Esophagus muscularis mucosa (tissue), 4 donors: Measurements from ENCODE around the gene CTXN1. TPM values are rescaled to one million over a fixed set of nuclear protein-coding genes. Genes with fewer than 3 reads are reported as not detected.

ENCODE experiments used
- DNase-seq: peaks from one replicate; pipeline ENCODE4 v3.0.0-alpha.2; 2017; ENCODE audit errors: extremely low spot score
- H3K27ac ChIP-seq, 4 donors: fragments of 200-600 bp; sonication (generic); replicated peaks in 1 of 4; 1 replicate in 3 of 4; 2 replicates in 1 of 4; pipeline ENCODE4 v1.5.1; 2016 to 2019; ENCODE audit warnings: mild to moderate bottlenecking in 1 of 4
- H3K27me3 ChIP-seq, 4 donors: fragments of 200-600 bp; sonication (generic); one replicate each; pipeline versions ENCODE4 v1.5.1 to v1.6.0; 2016 to 2019
- H3K36me3 ChIP-seq, 4 donors: fragments of 200-600 bp; sonication (generic); one replicate each; pipeline ENCODE4 v1.5.1; 2016 to 2019
- H3K4me1 ChIP-seq, 4 donors: fragments of 200-600 bp; sonication (generic); one replicate each; pipeline ENCODE4 v1.5.1; 2016 to 2019
- H3K4me3 ChIP-seq, 4 donors: fragments of 200-600 bp; sonication (generic); 1 replicate in 2 of 4; 2 replicates in 2 of 4; pipeline ENCODE4 v1.5.1; 2016 to 2019; ENCODE audit warnings: mild to moderate bottlenecking in 4 of 4, moderate library complexity in 1 of 4
- H3K9me3 ChIP-seq, 4 donors: fragments of 200-600 bp; sonication (generic); 1 replicate in 3 of 4; 2 replicates in 1 of 4; pipeline ENCODE4 v1.5.1; 2016 to 2019
- CTCF ChIP-seq, 3 experiments: fragments of 200-600 bp in 2 of 3; fragments of 450-650 bp in 1 of 3; sonication (generic) in 2 of 3; IDR thresholded peaks; one replicate each; pipeline ENCODE4 v1.5.1; 2017 to 2019; ENCODE audit warnings: antibody characterized with exemption in 3 of 3, mild to moderate bottlenecking in 2 of 3, moderate library complexity in 1 of 3
- EP300 ChIP-seq: sonication (generic); formaldehyde crosslinking; IDR thresholded peaks from one replicate; pipeline ENCODE4 v1.6.1; 2017; ENCODE audit warnings: antibody characterized with exemption
- POLR2A ChIP-seq: fragments of 450-650 bp; IDR thresholded peaks from one replicate; pipeline ENCODE4 v1.6.1; 2017; ENCODE audit warnings: antibody characterized with exemption, moderate library complexity, mild to moderate bottlenecking, low read depth
- POLR2AphosphoS5 ChIP-seq, 2 donors: sonication (generic); formaldehyde crosslinking; IDR thresholded peaks; one replicate each; pipeline ENCODE4 v1.6.1; 2017; ENCODE audit warnings: antibody characterized with exemption in 2 of 2
- WGBS: methylation state at CpG from one replicate; pipeline ENCODE4 v1.1.5; 2018; 5-methylcytosine and 5-hydroxymethylcytosine counted together
- intact Hi-C: fragments of 100-400 bp; cut with DNase I; formaldehyde crosslinking; loops from one replicate; pipeline ENCODE4 v1.15.1; 2023
- total RNA-seq, 4 donors: library from RNA; depleted of rRNA; stranded (reverse); fragments of >200 nt; gene quantifications; one replicate each; pipeline versions ENCODE4 v1.1.0 to v1.2.1, GENCODE V29; 2016

The CTXN1 gene
- total RNA-seq, 4 donors from 2014 or later = 28.7 to 59.4 (median 49.2) TPM

GRCh38 chr19:7888826-7889217 is 37.1 kb downstream of the CTXN1 start:
- Histone ChIP-seq H3K4me3 (peak overlapping the region; percentile 36 to 55 (median 42)), H3K9me3 (no peaks in the 10 kb centered on the region), H3K27me3 (peaks cover 0 to 51% (median 11%) of the 10 kb centered on the region in 4 donors), H3K4me1 (peaks cover 5 to 8% (median 7%) of the 10 kb centered on the region in 4 donors), H3K36me3 (no peaks in the 10 kb centered on the region), H3K27ac (no peak overlapping the region)
- TF ChIP-seq POLR2A (no peak), POLR2AphosphoS5 (IDR thresholded peaks at IDR 0.05) (no peak), CTCF (IDR thresholded peaks at IDR 0.05) (no peak), EP300 (no peak)
- intact Hi-C loops = no loop called here
- DNase-seq = no peak
- WGBS = 100% methylated on average over 2 of the region's 8 CpGs

DNA sequence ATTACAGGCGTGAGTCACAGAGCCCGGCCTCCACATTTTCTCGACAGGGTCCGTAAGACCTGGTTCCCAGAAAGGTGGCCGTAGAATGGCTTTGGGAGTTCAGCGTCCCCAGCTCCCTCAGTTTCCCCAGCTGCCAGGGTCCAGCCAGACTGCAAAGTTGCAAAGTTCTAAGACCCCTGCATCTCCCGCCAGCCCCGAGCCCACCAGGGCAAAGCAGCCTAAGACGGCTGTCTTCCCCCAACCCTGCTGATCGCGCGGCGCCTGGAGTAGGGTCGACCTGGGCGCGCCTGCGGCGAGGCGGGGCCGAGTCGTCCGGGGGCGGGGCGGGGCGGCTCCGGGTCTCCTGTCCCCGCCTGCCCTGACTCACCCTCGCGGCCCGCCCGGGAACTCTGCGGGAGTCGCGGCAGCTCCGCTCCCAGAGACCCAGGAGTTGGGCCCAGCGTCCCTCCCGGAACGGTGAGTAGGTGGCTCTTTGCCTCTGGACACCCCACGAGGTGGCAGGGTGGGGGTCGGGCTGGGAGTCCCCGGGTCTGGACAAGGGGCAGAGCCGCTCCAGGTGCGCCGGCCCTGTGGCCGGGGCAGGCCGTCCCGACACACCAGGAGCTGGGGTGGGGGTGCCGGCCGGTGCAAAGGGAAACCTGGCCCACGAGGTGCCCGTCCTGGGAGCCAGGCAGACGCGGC is 37.6 kb downstream of the CTXN1 start, which contains the start of gene LRRC8E:
LRRC8E (plus strand) TSS at position 366 of the 681 bp plus-strand sequence. CDS start 7,094 bp downstream, outside the sequence.
- peaks cover 5 to 8% (median 7%) of the 10 kb centered on the region in 4 donors for H3K4me1 ChIP-seq
- no peaks in the 10 kb centered on the region for H3K36me3 ChIP-seq
- intact Hi-C loops = no loop called here
- peak within 1 kb of the TSS; percentile 36 to 55 (median 42) for H3K4me3 ChIP-seq
- TF ChIP-seq POLR2AphosphoS5 (IDR thresholded peaks at IDR 0.05) (no peak), POLR2A (no peak), EP300 (no peak), CTCF (IDR thresholded peaks at IDR 0.05) (no peak)
- no peak within 1 kb of the TSS for H3K27ac ChIP-seq
- no peak for DNase-seq
- no peaks in the 10 kb centered on the region for H3K9me3 ChIP-seq
- WGBS = 32% methylated on average over 20 of the region's 53 CpGs
- peaks cover 0 to 46% (median 10%) of the 10 kb centered on the region in 4 donors for H3K27me3 ChIP-seq

GRCh38 chr19:7887408-7888144 is 38.4 kb downstream of the CTXN1 start:
- Histone ChIP-seq H3K4me1 (peaks cover 5 to 8% (median 7%) of the 10 kb centered on the region in 4 donors), H3K36me3 (no peaks in the 10 kb centered on the region), H3K4me3 (no peak overlapping the region), H3K27ac (no peak overlapping the region), H3K9me3 (no peaks in the 10 kb centered on the region), H3K27me3 (peaks cover 0 to 38% (median 10%) of the 10 kb centered on the region in 4 donors)
- no peak for DNase-seq
- 83% methylated on average over 15 of the region's 16 CpGs for WGBS
- TF ChIP-seq POLR2A = no peak
- no peak for TF ChIP-seq EP300
- no peak for TF ChIP-seq CTCF (IDR thresholded peaks at IDR 0.05)
- TF ChIP-seq POLR2AphosphoS5 (IDR thresholded peaks at IDR 0.05) = no peak
- intact Hi-C loops = no loop called here

- Histone ChIP-seq H3K4me1 (peaks cover 5 to 8% (median 7%) of the 10 kb centered on the region in 4 donors), H3K36me3 (no peaks in the 10 kb centered on the region), H3K27ac (no peak overlapping the region), H3K27me3 (peaks cover 0 to 31% (median 10%) of the 10 kb centered on the region in 4 donors), H3K9me3 (no peaks in the 10 kb centered on the region), H3K4me3 (no peak overlapping the region)
- intact Hi-C loops = no loop called here
- TF ChIP-seq EP300 = no peak
- no peak for TF ChIP-seq POLR2AphosphoS5 (IDR thresholded peaks at IDR 0.05)
- TF ChIP-seq CTCF (IDR thresholded peaks at IDR 0.05) = no peak
- no peak for TF ChIP-seq POLR2A
- no peak for DNase-seq
- WGBS = 88% methylated on average over 8 of the region's 8 CpGs
Observed at GRCh38 chr19:7885818-7886217, 40.1 kb downstream of the CTXN1 start.
